Astrocyte (in vitro differentiated cells and primary cell): ENCODE data around the gene ATP8B4. TPM values are rescaled to one million over a fixed set of nuclear protein-coding genes. Genes with fewer than 3 reads are reported as not detected.
A peak's percentile ranks its signal among the peaks of the same experiment; 100 is the strongest.

ENCODE experiments used
- DNase-seq: peaks from one replicate; pipeline ENCODE4 v3.0.0-alpha.2; 2010; ENCODE audit warnings: low read depth
- FAIRE-seq: peaks from 2 replicates; lab custom pipeline; 2011; peaks lifted over from hg19 to GRCh38; lab: Jason Lieb, UNC
- H2AFZ ChIP-seq: 2 replicates; pipeline ENCODE4 v1.6.0; 2012; ENCODE audit warnings: low read depth, low read length, inconsistent platforms
- H3K27ac ChIP-seq: 2 replicates; pipeline ENCODE4 v1.5.1; 2011; ENCODE audit warnings: low read depth, low read length, inconsistent platforms
- H3K27me3 ChIP-seq: 2 replicates; pipeline ENCODE4 v1.6.0; 2011; ENCODE audit warnings: low read length, inconsistent platforms; ENCODE audit not compliant: insufficient read depth
- H3K36me3 ChIP-seq: 2 replicates; pipeline ENCODE4 v1.5.1; 2011; ENCODE audit warnings: low read length, inconsistent platforms; ENCODE audit not compliant: insufficient read depth
- H3K4me1 ChIP-seq: 2 replicates; pipeline ENCODE4 v1.5.1; 2011; ENCODE audit warnings: low read length, inconsistent platforms; ENCODE audit not compliant: insufficient read depth
- H3K4me2 ChIP-seq: 2 replicates; pipeline ENCODE4 v1.6.0; 2012; ENCODE audit warnings: low read length, inconsistent platforms
- H3K4me3 ChIP-seq: 2 replicates; pipeline ENCODE4 v1.5.1; 2011; ENCODE audit warnings: low read depth, mild to moderate bottlenecking, low read length, inconsistent platforms; ENCODE audit not compliant: insufficient read depth
- H3K79me2 ChIP-seq: 2 replicates; pipeline ENCODE4 v1.6.0; 2012; ENCODE audit warnings: mild to moderate bottlenecking, low read length, inconsistent platforms; ENCODE audit not compliant: insufficient read depth
- H3K9ac ChIP-seq: 2 replicates; pipeline ENCODE4 v1.6.0; 2012; ENCODE audit warnings: mild to moderate bottlenecking, low read length, inconsistent platforms
- H3K9me3 ChIP-seq: 2 replicates; pipeline ENCODE4 v1.5.1; 2012; ENCODE audit warnings: low read depth, mild to moderate bottlenecking, low read length, inconsistent platforms; ENCODE audit not compliant: insufficient read depth
- H4K20me1 ChIP-seq: 2 replicates; pipeline ENCODE4 v1.6.0; 2012; ENCODE audit warnings: low read length, inconsistent platforms; ENCODE audit not compliant: insufficient read depth
- H3K27ac Mint-ChIP-seq: one replicate; pipeline ENCODE4 v1.8.0; 2021; ENCODE audit warnings: mild to moderate bottlenecking, mixed read lengths; ENCODE audit not compliant: unreplicated experiment
- H3K27me3 Mint-ChIP-seq: one replicate; pipeline ENCODE4 v1.8.0; 2021; ENCODE audit warnings: low read depth, mixed read lengths; ENCODE audit not compliant: unreplicated experiment
- H3K36me3 Mint-ChIP-seq: one replicate; pipeline ENCODE4 v1.8.0; 2021; ENCODE audit warnings: low read depth, mixed read lengths; ENCODE audit not compliant: unreplicated experiment
- H3K4me1 Mint-ChIP-seq: one replicate; pipeline ENCODE4 v1.8.0; 2021; ENCODE audit warnings: low read depth, mixed read lengths; ENCODE audit not compliant: unreplicated experiment
- H3K4me3 Mint-ChIP-seq: one replicate; pipeline ENCODE4 v1.8.0; 2021; ENCODE audit warnings: mild to moderate bottlenecking, moderate library complexity, mixed read lengths; ENCODE audit not compliant: unreplicated experiment
- H3K9me3 Mint-ChIP-seq: one replicate; pipeline ENCODE4 v1.8.0; 2021; ENCODE audit warnings: mild to moderate bottlenecking, mixed read lengths; ENCODE audit not compliant: unreplicated experiment
- CTCF ChIP-seq: IDR thresholded peaks from 2 replicates; pipeline ENCODE4 v1.5.1; 2011; ENCODE audit warnings: low read depth, mild to moderate bottlenecking, inconsistent platforms, low read length, moderate library complexity; ENCODE audit not compliant: insufficient read depth
- EZH2 ChIP-seq: IDR thresholded peaks from 2 replicates; pipeline ENCODE4 v1.6.1; 2012; ENCODE audit warnings: mild to moderate bottlenecking, low read length, inconsistent platforms; ENCODE audit not compliant: insufficient read depth
- total RNA-seq: library from RNA; stranded (reverse); gene quantifications from 2 replicates; pipeline ENCODE4 v1.2.1, GENCODE V29; 2021

ATP8B4 gene
- total RNA-seq, 1 donor from 2014 or later, result 0.23 TPM

GRCh38 chr15:49847423-49848281 lies 271.4 kb downstream of the ATP8B4 start:
- Mint-ChIP-seq H3K36me3 (no peaks in the 10 kb centered on the region), H3K27ac (no peak overlapping the region), H3K27me3 (no peaks in the 10 kb centered on the region), H3K4me3 (no peak overlapping the region), H3K9me3 (peaks cover 5% of the 10 kb centered on the region), H3K4me1 (peaks cover 11% of the 10 kb centered on the region)
- H3K36me3 ChIP-seq, result no peaks in the 10 kb centered on the region
- no peak for TF ChIP-seq EZH2
- TF ChIP-seq CTCF, result no peak
- DNase-seq (peak; percentile 76), FAIRE-seq (peak; percentile 98)
- H3K9ac ChIP-seq, result peak overlapping the region; percentile 47
- no peaks in the 10 kb centered on the region for H3K27me3 ChIP-seq
- no peaks in the 10 kb centered on the region for H4K20me1 ChIP-seq
- H3K9me3 ChIP-seq, result peaks cover 3% of the 10 kb centered on the region
- H2AFZ ChIP-seq, result no peak overlapping the region
- H3K4me3 ChIP-seq, result no peak overlapping the region
- H3K27ac ChIP-seq, result peak overlapping the region; percentile 80
- H3K79me2 ChIP-seq, result no peaks in the 10 kb centered on the region
- H3K4me2 ChIP-seq, result peak overlapping the region; percentile 68
- peaks cover 17% of the 10 kb centered on the region for H3K4me1 ChIP-seq

GRCh38 chr15:49844390-49844789 lies 274.6 kb downstream of the ATP8B4 start:
- H3K27me3 Mint-ChIP-seq, result no peaks in the 10 kb centered on the region
- H3K36me3 ChIP-seq, result no peaks in the 10 kb centered on the region
- H3K9me3 Mint-ChIP-seq, result peaks cover 4% of the 10 kb centered on the region
- no peak overlapping the region for H3K4me3 ChIP-seq
- peaks cover 17% of the 10 kb centered on the region for H3K4me1 ChIP-seq
- TF ChIP-seq CTCF (no peak), EZH2 (no peak)
- H3K27me3 ChIP-seq, result no peaks in the 10 kb centered on the region
- FAIRE-seq, result no peak
- H3K9ac ChIP-seq, result no peak overlapping the region
- H3K79me2 ChIP-seq, result no peaks in the 10 kb centered on the region
- peaks cover 3% of the 10 kb centered on the region for H3K9me3 ChIP-seq
- no peak overlapping the region for H3K27ac ChIP-seq
- no peak overlapping the region for H3K4me3 Mint-ChIP-seq
- no peak overlapping the region for H3K27ac Mint-ChIP-seq
- H3K4me1 Mint-ChIP-seq, result peaks cover 11% of the 10 kb centered on the region
- peaks cover 3% of the 10 kb centered on the region for H3K36me3 Mint-ChIP-seq
- H4K20me1 ChIP-seq, result no peaks in the 10 kb centered on the region
- DNase-seq, result no peak
- no peak overlapping the region for H2AFZ ChIP-seq
- H3K4me2 ChIP-seq, result no peak overlapping the region

GRCh38 chr15:49843725-49844124 lies 275.3 kb downstream of the ATP8B4 start:
- Histone ChIP-seq H2AFZ (no peak overlapping the region), H3K79me2 (no peaks in the 10 kb centered on the region), H3K36me3 (no peaks in the 10 kb centered on the region), H3K4me1 (peaks cover 14% of the 10 kb centered on the region), H3K9ac (no peak overlapping the region), H4K20me1 (no peaks in the 10 kb centered on the region), H3K4me2 (peak overlapping the region; percentile 10), H3K27ac (no peak overlapping the region), H3K4me3 (no peak overlapping the region), H3K27me3 (no peaks in the 10 kb centered on the region), H3K9me3 (peaks cover 3% of the 10 kb centered on the region)
- Mint-ChIP-seq H3K27me3 (no peaks in the 10 kb centered on the region), H3K27ac (no peak overlapping the region), H3K36me3 (peaks cover 3% of the 10 kb centered on the region), H3K4me3 (no peak overlapping the region), H3K4me1 (peaks cover 11% of the 10 kb centered on the region), H3K9me3 (peaks cover 10% of the 10 kb centered on the region)
- peak; percentile 9 for FAIRE-seq
- no peak for DNase-seq
- TF ChIP-seq EZH2 (no peak), CTCF (no peak)
